Measurements from ENCODE around the gene PTPRE.

The PTPRE gene

GRCh38 chr10:127959428-127959827 is 52.5 kb downstream of the PTPRE start:
- DNase-seq: no peak

GRCh38 chr10:127961071-127961470 is 54.2 kb downstream of the PTPRE start:
- no peak for DNase-seq

- no peak for DNase-seq
These were observed 55.3 kb downstream of the PTPRE start for GRCh38 chr10:127962205-127962604.

GRCh38 chr10:127963136-127963535 is 56.2 kb downstream of the PTPRE start:
- no peak for DNase-seq

GRCh38 chr10:127964621-127965020 is 57.7 kb downstream of the PTPRE start:
- no peak for DNase-seq

DNA sequence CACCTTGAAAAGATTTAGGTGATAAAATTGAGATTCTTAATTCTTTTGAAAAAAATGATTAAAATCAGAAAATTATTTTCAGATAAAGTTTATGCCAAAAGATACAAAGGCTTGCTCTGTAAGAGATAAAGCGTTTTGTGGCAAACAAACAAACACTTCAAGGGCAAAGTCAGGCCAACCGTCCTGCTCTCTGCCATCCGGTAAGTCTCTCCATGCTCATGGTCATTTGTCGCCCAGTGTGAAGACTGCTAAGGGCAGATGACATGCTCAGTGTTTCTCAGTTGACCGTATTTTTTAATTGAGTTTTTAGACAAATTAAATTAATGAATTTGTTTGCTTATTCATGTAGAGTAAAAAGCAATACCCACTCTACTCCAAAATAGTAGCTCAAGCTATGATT is 60.0 kb downstream of the PTPRE start:
- no peak for DNase-seq

- DNase-seq: no peak
These were observed 61.1 kb downstream of the PTPRE start for GRCh38 chr10:127968027-127968441.

- no peak for DNase-seq
These were observed 61.8 kb downstream of the PTPRE start for GRCh38 chr10:127968659-127969058.

DNA sequence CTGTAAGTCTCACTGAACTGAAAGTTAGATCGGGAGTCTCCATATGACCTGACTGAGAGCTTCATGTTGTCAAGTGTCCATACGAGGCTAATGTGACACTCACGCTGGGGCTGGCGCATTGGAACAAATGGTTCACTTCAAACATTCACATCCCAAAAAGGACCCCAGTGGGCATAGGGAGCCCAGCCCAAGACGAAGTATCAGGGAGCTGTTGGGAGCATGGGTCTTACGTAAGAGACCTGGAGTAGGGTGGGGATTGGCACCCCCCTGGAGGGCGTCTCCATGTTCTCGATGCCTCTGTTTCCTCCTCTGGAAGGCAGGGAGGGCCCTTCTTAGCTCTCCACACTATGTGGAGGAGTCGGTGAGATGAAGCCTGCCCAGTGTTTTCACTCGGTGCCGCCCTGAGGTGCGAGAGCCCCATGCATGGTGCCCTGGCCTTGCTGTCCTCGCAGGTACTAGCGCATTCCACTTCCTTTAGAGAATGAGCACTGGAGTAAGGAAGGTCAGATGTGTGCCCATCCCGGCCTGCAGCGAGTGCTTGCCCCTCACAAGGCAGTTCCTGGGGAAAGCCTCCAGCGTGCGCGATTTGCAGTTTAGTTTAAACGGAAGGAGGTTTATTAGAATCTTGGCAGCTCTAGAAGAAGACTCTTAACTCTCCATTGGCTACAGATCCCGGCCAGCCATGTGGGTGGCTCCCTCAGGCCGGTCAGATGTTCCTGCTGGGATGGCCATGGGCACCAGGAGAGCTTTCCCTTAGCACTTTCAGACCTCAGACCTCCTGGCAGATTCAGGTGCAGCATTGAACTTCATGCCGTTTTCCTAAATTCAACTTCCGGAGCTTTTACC is 64.4 kb downstream of the PTPRE start:
- DNase-seq: no peak

- DNase-seq: no peak
These were observed 65.2 kb downstream of the PTPRE start for GRCh38 chr10:127971963-127972615.

DNA sequence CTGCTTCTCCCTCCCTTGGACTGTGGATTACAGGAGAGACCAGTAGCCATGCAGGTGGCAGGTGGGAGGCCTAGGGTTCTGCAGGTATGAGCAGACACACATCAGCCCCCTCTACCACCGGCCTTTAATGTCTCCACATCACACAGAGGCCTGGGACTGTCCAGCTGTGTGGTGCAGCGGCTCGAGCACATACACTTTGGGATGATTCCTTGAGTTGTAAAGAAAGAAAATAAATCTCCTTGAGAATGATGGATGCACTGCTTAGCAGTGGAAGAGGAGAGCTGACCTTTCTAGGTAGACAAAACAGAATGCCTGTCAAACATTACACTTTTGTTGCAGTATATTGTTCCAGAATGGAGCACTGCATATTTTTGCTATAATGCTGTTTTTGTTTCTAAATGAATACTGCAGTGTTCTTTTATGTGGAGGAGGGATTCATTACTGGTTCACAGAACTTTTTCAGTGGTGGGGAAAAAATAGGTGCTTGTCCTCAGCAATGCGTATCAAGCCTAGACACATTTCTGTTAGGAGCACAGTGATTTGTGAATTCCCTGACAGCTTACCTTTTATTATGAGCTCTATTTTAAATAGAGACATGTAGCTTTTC is 66.0 kb downstream of the PTPRE start:
- no peak for DNase-seq

DNA sequence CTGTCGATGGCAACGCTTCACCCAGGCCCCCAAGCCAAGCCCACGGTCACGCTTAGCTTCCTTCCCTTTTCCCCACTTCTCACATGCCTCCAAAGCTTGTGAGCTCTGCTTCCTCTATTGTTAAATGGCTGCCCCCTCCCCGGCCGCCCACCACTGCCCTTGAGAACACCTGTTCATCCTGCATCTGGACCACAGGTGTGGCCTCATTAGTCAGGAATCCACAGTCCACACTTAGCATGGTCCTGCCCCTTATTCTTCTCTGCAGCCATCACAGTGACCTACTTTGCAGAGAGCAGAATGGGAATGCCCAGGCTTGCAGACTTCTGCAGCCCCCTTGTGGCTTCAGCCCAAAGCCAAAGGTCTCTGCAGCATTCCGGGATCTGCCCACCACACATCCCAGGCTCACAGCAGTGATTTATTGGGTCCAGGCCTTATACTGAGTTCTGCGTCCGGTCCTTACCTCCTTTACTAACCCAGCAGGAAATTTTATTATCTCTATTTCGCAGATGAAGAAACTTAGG is 66.9 kb downstream of the PTPRE start:
- DNase-seq: no peak

- no peak for DNase-seq
These were observed 68.0 kb downstream of the PTPRE start for GRCh38 chr10:127974911-127975310.

DNA sequence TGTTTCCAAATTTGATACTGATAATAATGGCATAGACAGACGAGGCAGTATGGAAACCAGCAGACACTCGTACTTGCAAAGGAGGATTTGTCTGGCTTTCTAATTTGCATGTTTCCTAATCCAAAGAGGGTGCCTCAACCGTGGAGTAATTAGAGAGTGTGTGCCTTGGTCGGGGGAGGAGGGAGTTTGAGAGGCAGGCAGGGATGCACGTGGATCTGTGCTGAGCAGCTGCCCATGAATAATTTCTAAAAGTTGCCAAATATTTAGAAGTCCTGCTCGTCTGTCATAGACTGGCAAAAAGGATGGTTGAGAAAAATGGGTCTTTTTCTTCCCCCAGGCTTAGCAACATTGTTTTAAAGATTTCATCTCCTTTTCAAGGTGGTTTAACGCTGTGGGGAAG is 69.4 kb downstream of the PTPRE start:
- no peak for DNase-seq

DNA sequence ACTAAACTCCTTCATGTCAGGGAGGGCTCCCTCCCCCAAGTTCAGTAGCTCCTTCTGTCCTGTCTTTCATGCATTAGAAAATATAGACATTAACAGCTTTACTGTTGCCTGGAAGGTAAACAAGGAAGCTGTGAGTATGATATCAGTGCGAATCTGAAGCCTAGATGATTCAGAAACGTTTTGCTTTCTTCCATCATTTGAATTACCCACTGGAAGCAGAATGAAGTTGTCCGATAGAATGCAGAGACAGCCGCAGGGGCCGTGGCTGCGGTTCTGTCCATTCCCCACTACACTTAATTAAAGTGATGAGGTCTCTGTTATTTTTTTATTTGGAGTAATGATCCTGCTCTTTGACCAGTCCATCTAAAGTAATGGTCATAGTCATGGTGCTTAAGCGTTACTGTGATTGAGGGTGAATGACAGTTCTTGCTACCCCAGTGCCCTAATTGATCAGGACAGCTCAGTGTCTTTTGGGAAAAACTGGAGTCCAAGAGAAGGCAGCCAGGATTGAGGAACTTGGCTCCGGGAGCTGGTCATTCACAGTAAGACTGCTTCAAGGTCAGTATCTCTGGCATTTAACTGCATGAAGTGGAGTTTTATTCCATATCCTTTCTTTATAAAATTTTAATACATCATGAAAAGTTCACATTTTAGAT is 69.9 kb downstream of the PTPRE start:
- no peak for DNase-seq

- no peak for DNase-seq
These were observed 70.6 kb downstream of the PTPRE start for GRCh38 chr10:127977357-127978009.

DNA sequence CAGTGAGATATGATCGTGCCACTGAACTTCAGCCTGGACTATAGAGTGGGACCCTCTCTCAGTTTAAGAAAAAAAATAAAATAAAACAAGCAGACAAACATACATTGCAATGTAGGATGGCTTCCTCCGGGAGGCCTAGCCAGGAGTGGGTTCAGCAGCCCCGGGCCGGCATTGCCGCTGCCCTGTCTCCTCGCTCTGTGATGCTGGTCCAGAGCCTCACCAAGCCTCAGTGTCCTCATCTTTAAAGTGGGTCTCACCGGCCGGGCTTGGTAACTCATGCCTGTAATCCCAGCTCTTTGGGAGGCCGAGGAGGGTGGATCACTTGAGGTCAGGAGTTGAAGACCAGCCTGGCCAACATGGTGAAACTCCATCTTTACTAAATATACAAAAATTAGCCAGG is 71.6 kb downstream of the PTPRE start:
- no peak for DNase-seq

- no peak for DNase-seq
These were observed 72.1 kb downstream of the PTPRE start for GRCh38 chr10:127979045-127979444.

DNA sequence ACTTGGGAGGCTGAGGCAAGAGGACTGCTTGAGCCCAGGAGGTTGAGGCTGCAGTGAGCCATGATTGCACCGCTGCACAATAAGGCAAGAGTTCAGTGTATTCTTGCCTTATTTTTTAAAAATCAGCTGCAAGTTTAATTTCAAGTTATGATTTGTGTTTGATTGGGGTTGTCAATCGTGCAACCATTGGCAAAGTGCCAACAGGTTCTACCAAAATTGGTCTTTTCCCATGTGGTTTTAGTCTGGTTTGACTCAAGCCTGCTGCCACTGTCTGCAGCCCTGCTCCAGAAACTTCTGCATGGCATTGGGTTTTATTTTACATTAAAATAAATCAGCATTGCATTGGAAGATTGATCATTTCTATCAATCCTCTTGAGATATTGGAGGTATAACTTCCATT is 72.7 kb downstream of the PTPRE start:
- DNase-seq: no peak

GRCh38 chr10:127980898-127981297 is 74.0 kb downstream of the PTPRE start:
- DNase-seq: no peak

GRCh38 chr10:127982601-127983000 is 75.7 kb downstream of the PTPRE start:
- no peak for DNase-seq

GRCh38 chr10:127983344-127984100 is 76.6 kb downstream of the PTPRE start:
- DNase-seq: no peak

Measured in activated CD4-positive, alpha-beta T cell treated with anti-CD3 and anti-CD28 coated beads for 4 hours (primary cell).